HepG2 (cell line): Measurements from ENCODE around the gene SLC43A3. TPM values are rescaled to one million over a fixed set of nuclear protein-coding genes. Genes with fewer than 3 reads are reported as not detected.

Source experiments
- AHDC1 ChIP-seq: sonication (generic); formaldehyde crosslinking; IDR thresholded peaks from 2 replicates; pipeline ENCODE4 v1.5.1; 2020; ENCODE audit warnings: mild to moderate bottlenecking, missing genetic modification reagents, borderline replicate concordance
- GATAD2A ChIP-seq: IDR thresholded peaks from 2 replicates; pipeline ENCODE4 v1.6.1; 2016
- MZF1 ChIP-seq: sonication (generic); formaldehyde crosslinking; IDR thresholded peaks from 2 replicates; pipeline ENCODE4 v1.8.1; 2023; ENCODE audit warnings: mild to moderate bottlenecking, missing genetic modification reagents, borderline replicate concordance
- NFATC3 ChIP-seq: sonication (generic); formaldehyde crosslinking; IDR thresholded peaks from 2 replicates; pipeline ENCODE4 v1.5.1; 2020; ENCODE audit warnings: mild to moderate bottlenecking, missing genetic modification reagents
- NFE2L2 ChIP-seq: fragments of 150-350 bp; IDR thresholded peaks from 2 replicates; pipeline ENCODE4 v1.6.1; 2014; ENCODE audit warnings: low read length
- NFYC ChIP-seq: IDR thresholded peaks from 2 replicates; pipeline ENCODE4 v1.6.1; 2016; ENCODE audit warnings: missing genetic modification reagents, missing compliant biosample characterization
- RBM39 ChIP-seq: fragments of 200-400 bp; formaldehyde crosslinking; IDR thresholded peaks from one replicate; pipeline ENCODE4 v1.6.1; 2018; ENCODE audit warnings: antibody characterized with exemption, mild to moderate bottlenecking, low read depth, low read length; ENCODE audit not compliant: poor library complexity, severe bottlenecking
- SOX6 ChIP-seq, 2 experiments: fragments of 450-650 bp in 1 of 2; sonication (generic) in 1 of 2; formaldehyde crosslinking in 1 of 2; IDR thresholded peaks; 2 replicates each; pipeline versions ENCODE4 v1.4.0 to v1.6.1; 2017 to 2020; ENCODE audit warnings: antibody characterized with exemption in 1 of 2, mild to moderate bottlenecking in 1 of 2, missing genetic modification reagents in 1 of 2
- TBX2 ChIP-seq: sonication (generic); formaldehyde crosslinking; IDR thresholded peaks from 2 replicates; pipeline ENCODE4 v1.5.0; 2020; ENCODE audit warnings: missing genetic modification reagents, mild to moderate bottlenecking, borderline replicate concordance
- TGIF2 ChIP-seq: IDR thresholded peaks from 2 replicates; pipeline ENCODE4 v1.6.1; 2016; ENCODE audit warnings: control low read depth, missing compliant biosample characterization
- ZBTB44 ChIP-seq: sonication (generic); formaldehyde crosslinking; IDR thresholded peaks from 2 replicates; pipeline ENCODE4 v1.4.0; 2020; ENCODE audit warnings: missing genetic modification reagents
- ZNF329 ChIP-seq: sonication (generic); formaldehyde crosslinking; IDR thresholded peaks from 2 replicates; pipeline ENCODE4 v1.9.0; 2021; ENCODE audit warnings: low read depth, mild to moderate bottlenecking, missing genetic modification reagents
- ZNF563 ChIP-seq: sonication (generic); formaldehyde crosslinking; IDR thresholded peaks from 2 replicates; pipeline ENCODE4 v1.8.0; 2022; ENCODE audit warnings: mild to moderate bottlenecking, moderate library complexity, missing genetic modification reagents
- ZNF580 ChIP-seq: IDR thresholded peaks from 2 replicates; pipeline ENCODE4 v1.6.1; 2016; ENCODE audit warnings: low read depth, borderline replicate concordance
- ZNF652 ChIP-seq: IDR thresholded peaks from 2 replicates; pipeline ENCODE4 v1.6.1; 2016; ENCODE audit warnings: low read depth, borderline replicate concordance
- polyA plus RNA-seq, 8 experiments: library from polyadenylated mRNA; depleted of rRNA in 3 of 8; stranded (reverse) in 7 of 8; unstranded in 1 of 8; fragments of >200 nt; fragmentation: Illumina TruSeq in 4 of 8; extraction: Trizol in 4 of 8; gene quantifications; 2 replicates each; pipeline versions ENCODE4 v1.2.1 to v1.2.3, GENCODE V29; 2011 to 2016; ENCODE audit warnings: low read depth in 4 of 8, missing spikeins in 1 of 8, mixed read lengths in 1 of 8; ENCODE audit not compliant: insufficient read depth in 1 of 8
- total RNA-seq, 5 experiments: library from RNA; depleted of rRNA; stranded (reverse); fragments of >200 nt; fragmentation: Illumina TruSeq; extraction: Trizol; gene quantifications; 2 replicates each; pipeline ENCODE4 v1.2.3, GENCODE V29; 2016; ENCODE audit warnings: low read depth in 1 of 5
- TF ChIP-seq, protein P1 (sequence below): sonication (generic); formaldehyde crosslinking; IDR thresholded peaks from 2 replicates; pipeline ENCODE4 v1.8.0; 2022; ENCODE audit warnings: mild to moderate bottlenecking, missing genetic modification reagents
- TF ChIP-seq, protein P2 (sequence below), 2 experiments: IDR thresholded peaks; 2 replicates each; pipeline ENCODE4 v1.6.1; 2011 to 2012; ENCODE audit warnings: low read length in 2 of 2, borderline replicate concordance in 1 of 2, low read depth in 1 of 2, mild to moderate bottlenecking in 1 of 2, moderate library complexity in 1 of 2

SLC43A3 gene
- total and polyA plus RNA-seq, 2 of the 13 experiments (the other 11 are each of a cell fraction or from before 2014, with no cell fraction given), result 2.6 TPM; not detected in 1

GRCh38 chr11:57379732-57380131 is 47.2 kb downstream of the SLC43A3 start (continued):
- TF ChIP-seq ZNF563 (CRISPR knock-in tag), result peak; percentile 46; the same call in 1 of the 2 replicates
- TF ChIP-seq, protein P1, sequence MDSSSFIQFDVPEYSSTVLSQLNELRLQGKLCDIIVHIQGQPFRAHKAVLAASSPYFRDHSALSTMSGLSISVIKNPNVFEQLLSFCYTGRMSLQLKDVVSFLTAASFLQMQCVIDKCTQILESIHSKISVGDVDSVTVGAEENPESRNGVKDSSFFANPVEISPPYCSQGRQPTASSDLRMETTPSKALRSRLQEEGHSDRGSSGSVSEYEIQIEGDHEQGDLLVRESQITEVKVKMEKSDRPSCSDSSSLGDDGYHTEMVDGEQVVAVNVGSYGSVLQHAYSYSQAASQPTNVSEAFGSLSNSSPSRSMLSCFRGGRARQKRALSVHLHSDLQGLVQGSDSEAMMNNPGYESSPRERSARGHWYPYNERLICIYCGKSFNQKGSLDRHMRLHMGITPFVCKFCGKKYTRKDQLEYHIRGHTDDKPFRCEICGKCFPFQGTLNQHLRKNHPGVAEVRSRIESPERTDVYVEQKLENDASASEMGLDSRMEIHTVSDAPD (CRISPR knock-in tag), result no peak
- TF ChIP-seq NFATC3 (CRISPR knock-in tag), result no peak
- TF ChIP-seq ZNF329 (CRISPR knock-in tag), result no peak
- TF ChIP-seq GATAD2A (CRISPR knock-in tag), result no peak
- TF ChIP-seq NFYC (CRISPR knock-in tag), result no peak
- no peak for TF ChIP-seq ZNF580 (CRISPR knock-in tag)
- TF ChIP-seq, protein P2, sequence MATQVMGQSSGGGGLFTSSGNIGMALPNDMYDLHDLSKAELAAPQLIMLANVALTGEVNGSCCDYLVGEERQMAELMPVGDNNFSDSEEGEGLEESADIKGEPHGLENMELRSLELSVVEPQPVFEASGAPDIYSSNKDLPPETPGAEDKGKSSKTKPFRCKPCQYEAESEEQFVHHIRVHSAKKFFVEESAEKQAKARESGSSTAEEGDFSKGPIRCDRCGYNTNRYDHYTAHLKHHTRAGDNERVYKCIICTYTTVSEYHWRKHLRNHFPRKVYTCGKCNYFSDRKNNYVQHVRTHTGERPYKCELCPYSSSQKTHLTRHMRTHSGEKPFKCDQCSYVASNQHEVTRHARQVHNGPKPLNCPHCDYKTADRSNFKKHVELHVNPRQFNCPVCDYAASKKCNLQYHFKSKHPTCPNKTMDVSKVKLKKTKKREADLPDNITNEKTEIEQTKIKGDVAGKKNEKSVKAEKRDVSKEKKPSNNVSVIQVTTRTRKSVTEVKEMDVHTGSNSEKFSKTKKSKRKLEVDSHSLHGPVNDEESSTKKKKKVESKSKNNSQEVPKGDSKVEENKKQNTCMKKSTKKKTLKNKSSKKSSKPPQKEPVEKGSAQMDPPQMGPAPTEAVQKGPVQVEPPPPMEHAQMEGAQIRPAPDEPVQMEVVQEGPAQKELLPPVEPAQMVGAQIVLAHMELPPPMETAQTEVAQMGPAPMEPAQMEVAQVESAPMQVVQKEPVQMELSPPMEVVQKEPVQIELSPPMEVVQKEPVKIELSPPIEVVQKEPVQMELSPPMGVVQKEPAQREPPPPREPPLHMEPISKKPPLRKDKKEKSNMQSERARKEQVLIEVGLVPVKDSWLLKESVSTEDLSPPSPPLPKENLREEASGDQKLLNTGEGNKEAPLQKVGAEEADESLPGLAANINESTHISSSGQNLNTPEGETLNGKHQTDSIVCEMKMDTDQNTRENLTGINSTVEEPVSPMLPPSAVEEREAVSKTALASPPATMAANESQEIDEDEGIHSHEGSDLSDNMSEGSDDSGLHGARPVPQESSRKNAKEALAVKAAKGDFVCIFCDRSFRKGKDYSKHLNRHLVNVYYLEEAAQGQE (IDR thresholded peaks at IDR 0.05; ENCODE audit: borderline replicate concordance in 1 of 2, low read depth in 1 of 2, low read length in 2 of 2), result peak; percentile 86 to 98
- TF ChIP-seq TBX2 (CRISPR knock-in tag), result no peak
- 0 out of 2 replicates have a peak, but pooled peaks have one; percentile 47 for TF ChIP-seq ZBTB44
- TF ChIP-seq TGIF2 (CRISPR knock-in tag), result peak; percentile 68; the same call in 1 of the 2 replicates
- TF ChIP-seq SOX6 (IDR thresholded peaks at IDR 0.05), result no peak
- TF ChIP-seq SOX6 (CRISPR knock-in tag; IDR thresholded peaks at IDR 0.05), result no peak
- TF ChIP-seq ZNF652 (CRISPR knock-in tag), result no peak
- no peak for TF ChIP-seq RBM39
- TF ChIP-seq AHDC1 (CRISPR knock-in tag), result no peak
- no peak for TF ChIP-seq MZF1 (CRISPR knock-in tag)
- TF ChIP-seq NFE2L2, result no peak
